ENCODE results near the gene GSC. TPM values are rescaled to one million over a fixed set of nuclear protein-coding genes. Genes with fewer than 3 reads are reported as not detected.

The GSC gene
- total and polyA plus RNA-seq, 2 of the 4 experiments (the other 2 are of a cell fraction): not detected

DNA sequence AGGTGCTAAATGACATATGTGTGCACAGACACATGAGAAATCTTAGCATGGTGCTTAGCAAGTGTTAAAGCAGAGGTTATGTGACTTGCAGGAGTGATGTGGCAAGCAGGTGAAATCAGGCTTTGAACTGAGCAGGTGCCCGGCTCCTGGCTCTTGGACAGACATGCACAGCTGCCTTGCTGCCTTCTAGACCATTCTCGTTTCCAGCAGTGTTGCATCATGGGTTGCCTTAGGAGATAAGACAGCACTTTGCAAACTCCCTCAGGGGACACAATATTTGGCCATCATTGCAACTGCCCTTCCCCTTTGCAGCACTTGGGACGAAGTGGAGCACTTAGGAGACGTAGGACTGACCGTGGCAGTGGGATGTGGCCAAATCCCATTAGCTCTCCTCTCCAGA, 17.2 kb upstream of the GSC start:
- WGBS, 2 experiments (ENCODE audit: extremely low coverage in 2 of 2, insufficient read length in 1 of 2): no CpG with 5 or more reads among the region's 5 CpGs
- Histone ChIP-seq H4K20me1 (ENCODE audit: insufficient read depth, low read length) (no peaks in the 10 kb centered on the region), H3K27ac (ENCODE audit: insufficient read depth, low read length) (no peak overlapping the region), H2BK5ac (ENCODE audit: low read depth, low read length, poor library complexity, severe bottlenecking) (no peak overlapping the region), H2BK15ac (ENCODE audit: low read depth, low read length) (no peak overlapping the region), H3K4ac (ENCODE audit: low read depth, low read length) (no peak overlapping the region), H3K4me2 (ENCODE audit: low read depth, low read length) (no peak overlapping the region), H3K18ac (ENCODE audit: low read depth, low read length) (no peak overlapping the region), H3K9ac (ENCODE audit: low read depth, low read length) (no peak overlapping the region), H3K36me3 (ENCODE audit: control insufficient read depth, insufficient read depth, low read length) (no peaks in the 10 kb centered on the region), H3K56ac (ENCODE audit: extremely low read depth, insufficient read depth, low read length) (no peak overlapping the region), H3K79me1 (ENCODE audit: low read depth in 1 of 2, low read length in 2 of 2) (no peaks in the 10 kb centered on the region), H3K23ac (ENCODE audit: low read depth, low read length) (no peak overlapping the region), H3K9me3 (ENCODE audit: control insufficient read depth, insufficient read depth, low read length) (no peaks in the 10 kb centered on the region), H4K5ac (ENCODE audit: low read depth, low read length) (no peak overlapping the region), H4K8ac (ENCODE audit: low read depth in 2 of 2, low read length in 2 of 2) (no peak overlapping the region), H2AK5ac (ENCODE audit: low read depth, low read length) (no peak overlapping the region), H3K9me1 (ENCODE audit: insufficient read depth, low read length) (no peaks in the 10 kb centered on the region), H2BK20ac (ENCODE audit: low read depth, low read length) (no peak overlapping the region), H3K4me3 (ENCODE audit: insufficient read depth, low read depth, low read length) (no peak overlapping the region), H3K14ac (replicated peaks; ENCODE audit: low read depth, low read length) (no peak overlapping the region), H3K27me3 (ENCODE audit: control insufficient read depth, insufficient read depth, low read length) (no peaks in the 10 kb centered on the region), H4K91ac (ENCODE audit: insufficient read depth, low read depth, low read length) (no peak overlapping the region), H2AFZ (replicated peaks; ENCODE audit: low read length, poor library complexity) (no peak overlapping the region), H2AK9ac (replicated peaks; ENCODE audit: low read depth, low read length, poor library complexity) (no peak overlapping the region), H3K4me1 (ENCODE audit: control insufficient read depth, insufficient read depth, low read length) (no peaks in the 10 kb centered on the region), H2BK120ac (ENCODE audit: low read depth, low read length) (no peak overlapping the region)
- intact Hi-C loops (cut with micrococcal nuclease): no loop called here
- dilution Hi-C loops (cut with HindIII; ENCODE audit: low sequenced_read_pairs, unreplicated experiment): no loop called here
- ATAC-seq (ENCODE audit: low read depth): no peak
- ChIA-PET POLR2A (ENCODE audit: unreplicated experiment) (no interaction called here), CTCF (no interaction called here)
- DNase-seq: no peak
- in situ Hi-C loops (cut with MboI; ENCODE audit: low sequenced_read_pairs): no loop called here
- no peak for TF ChIP-seq POLR2A (IDR thresholded peaks at IDR 0.05; ENCODE audit: low read depth, low read length)
- TF ChIP-seq MXI1 (IDR thresholded peaks at IDR 0.05; ENCODE audit: borderline replicate concordance, low read depth, low read length): no peak
- no peak for TF ChIP-seq BHLHE40 (IDR thresholded peaks at IDR 0.05; ENCODE audit: low read depth, low read length)
- TF ChIP-seq MAFK (IDR thresholded peaks at IDR 0.05; ENCODE audit: low read depth, low read length): no peak
- no peak for TF ChIP-seq RCOR1 (IDR thresholded peaks at IDR 0.05; ENCODE audit: insufficient replicate concordance, low read length)
- TF ChIP-seq, protein P1, sequence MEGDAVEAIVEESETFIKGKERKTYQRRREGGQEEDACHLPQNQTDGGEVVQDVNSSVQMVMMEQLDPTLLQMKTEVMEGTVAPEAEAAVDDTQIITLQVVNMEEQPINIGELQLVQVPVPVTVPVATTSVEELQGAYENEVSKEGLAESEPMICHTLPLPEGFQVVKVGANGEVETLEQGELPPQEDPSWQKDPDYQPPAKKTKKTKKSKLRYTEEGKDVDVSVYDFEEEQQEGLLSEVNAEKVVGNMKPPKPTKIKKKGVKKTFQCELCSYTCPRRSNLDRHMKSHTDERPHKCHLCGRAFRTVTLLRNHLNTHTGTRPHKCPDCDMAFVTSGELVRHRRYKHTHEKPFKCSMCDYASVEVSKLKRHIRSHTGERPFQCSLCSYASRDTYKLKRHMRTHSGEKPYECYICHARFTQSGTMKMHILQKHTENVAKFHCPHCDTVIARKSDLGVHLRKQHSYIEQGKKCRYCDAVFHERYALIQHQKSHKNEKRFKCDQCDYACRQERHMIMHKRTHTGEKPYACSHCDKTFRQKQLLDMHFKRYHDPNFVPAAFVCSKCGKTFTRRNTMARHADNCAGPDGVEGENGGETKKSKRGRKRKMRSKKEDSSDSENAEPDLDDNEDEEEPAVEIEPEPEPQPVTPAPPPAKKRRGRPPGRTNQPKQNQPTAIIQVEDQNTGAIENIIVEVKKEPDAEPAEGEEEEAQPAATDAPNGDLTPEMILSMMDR (conservative IDR thresholded peaks at IDR 0.05; ENCODE audit: low read depth, low read length): no peak
- TF ChIP-seq RFX5 (IDR thresholded peaks at IDR 0.05; ENCODE audit: low read depth, low read length): no peak
- no peak for TF ChIP-seq MAZ (IDR thresholded peaks at IDR 0.05; ENCODE audit: borderline replicate concordance, low read depth, low read length)
- TF ChIP-seq, protein P2, sequence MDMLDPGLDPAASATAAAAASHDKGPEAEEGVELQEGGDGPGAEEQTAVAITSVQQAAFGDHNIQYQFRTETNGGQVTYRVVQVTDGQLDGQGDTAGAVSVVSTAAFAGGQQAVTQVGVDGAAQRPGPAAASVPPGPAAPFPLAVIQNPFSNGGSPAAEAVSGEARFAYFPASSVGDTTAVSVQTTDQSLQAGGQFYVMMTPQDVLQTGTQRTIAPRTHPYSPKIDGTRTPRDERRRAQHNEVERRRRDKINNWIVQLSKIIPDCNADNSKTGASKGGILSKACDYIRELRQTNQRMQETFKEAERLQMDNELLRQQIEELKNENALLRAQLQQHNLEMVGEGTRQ (IDR thresholded peaks at IDR 0.05; ENCODE audit: low read depth, low read length): no peak
- no peak for TF ChIP-seq SMC3 (IDR thresholded peaks at IDR 0.05; ENCODE audit: low read depth, low read length)
- TF ChIP-seq NFE2L2 (IDR thresholded peaks at IDR 0.05; ENCODE audit: low read depth, low read length): no peak
- TF ChIP-seq CHD1 (IDR thresholded peaks at IDR 0.05; ENCODE audit: low read depth, low read length): no peak
- no TSS peak for BruUV-seq (replicated peaks)

Measured in IMR-90 (cell line).